ENCODE data around the gene GRAMD1A.
"Not testable (repeated sequence)": the region's sequence is repeated elsewhere in the genome, so short reads cannot be mapped to it uniquely, and the experiment has no call there.

DNA sequence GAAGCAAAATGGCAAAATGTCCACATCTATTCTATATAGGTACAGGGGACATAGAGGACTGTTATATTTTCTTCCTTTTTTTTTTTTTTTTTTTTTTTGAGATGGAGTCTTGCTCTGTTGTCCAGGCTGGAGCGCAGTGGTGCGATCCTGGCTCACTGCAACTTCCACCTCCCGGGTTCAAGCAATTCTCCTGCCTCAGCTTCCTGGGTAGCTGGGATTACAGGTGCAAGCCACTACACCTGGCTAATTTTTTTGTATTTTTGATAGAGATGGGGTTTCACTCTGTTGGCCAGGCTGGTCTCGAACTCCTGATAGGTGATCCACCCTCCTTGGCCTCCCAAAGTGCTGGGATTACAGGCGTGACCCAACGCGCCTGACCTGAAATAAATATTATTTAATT lies 1.9 kb upstream of the GRAMD1A start:
- not testable (repeated sequence) for TF ChIP-seq YY1 (IDR thresholded peaks at IDR 0.05; ENCODE audit: insufficient read depth, insufficient read length); SUZ12 (IDR thresholded peaks at IDR 0.05; ENCODE audit: extremely low read depth, insufficient read depth, insufficient read length)
